GM12864 (cell line): ENCODE measurements around the gene LYAR.

Source experiments
- DNase-seq: peaks from one replicate; pipeline ENCODE4 v3.0.0-alpha.2; 2011; ENCODE audit warnings: low read depth
- H3K4me3 ChIP-seq: 2 replicates; pipeline ENCODE4 v1.5.1; 2011; ENCODE audit warnings: mild to moderate bottlenecking, low read depth, low read length, control low read depth
- CTCF ChIP-seq: IDR thresholded peaks from 2 replicates; pipeline ENCODE4 v1.5.1; 2011; ENCODE audit warnings: low read depth, mild to moderate bottlenecking, moderate library complexity, low read length, control low read depth, inconsistent platforms; ENCODE audit errors: missing control alignments

Gene LYAR

GRCh38 chr4:4289941-4290850, at the start of gene LYAR, which contains the start of gene ZBTB49:
TSS of gene LYAR (minus strand) at chr4:4290154. CDS start at chr4:4283742, 6,412 bp downstream.
TSS of gene ZBTB49 (plus strand) at chr4:4290251. CDS start at chr4:4299946, 9,695 bp downstream.
- TF ChIP-seq CTCF: no peak
- DNase-seq: peak; percentile 66
- H3K4me3 ChIP-seq: peak within 1 kb of the TSS; percentile 93

GRCh38 chr4:4339504-4340085, 49.6 kb upstream of the LYAR start:
- DNase-seq: no peak
- TF ChIP-seq CTCF: no peak
- H3K4me3 ChIP-seq: no peak overlapping the region

- TF ChIP-seq CTCF: no peak
- DNase-seq: no peak
- no peak overlapping the region for H3K4me3 ChIP-seq
Measured at GRCh38 chr4:4338210-4339001, 48.5 kb upstream of the LYAR start.

GRCh38 chr4:4334798-4335520, 45.0 kb upstream of the LYAR start:
- peak; percentile 49 for DNase-seq
- no peak overlapping the region for H3K4me3 ChIP-seq

GRCh38 chr4:4333265-4333706, 43.3 kb upstream of the LYAR start:
- no peak overlapping the region for H3K4me3 ChIP-seq
- DNase-seq: no peak
- no peak for TF ChIP-seq CTCF

More at GRCh38 chr4:4334798-4335520, 45.0 kb upstream of the LYAR start:
- TF ChIP-seq CTCF: peak; percentile 88

- DNase-seq: no peak
- TF ChIP-seq CTCF: no peak
- no peak overlapping the region for H3K4me3 ChIP-seq
Measured at GRCh38 chr4:4332529-4332928, 42.6 kb upstream of the LYAR start.
